NCI-H1930 (cell line): ENCODE results near the gene IQGAP2.

Experiments used
- DNase-seq, 2 experiments: peaks; one replicate each; lab custom pipeline; 2025; lab: John Stamatoyannopoulos, UW

Gene IQGAP2

DNA sequence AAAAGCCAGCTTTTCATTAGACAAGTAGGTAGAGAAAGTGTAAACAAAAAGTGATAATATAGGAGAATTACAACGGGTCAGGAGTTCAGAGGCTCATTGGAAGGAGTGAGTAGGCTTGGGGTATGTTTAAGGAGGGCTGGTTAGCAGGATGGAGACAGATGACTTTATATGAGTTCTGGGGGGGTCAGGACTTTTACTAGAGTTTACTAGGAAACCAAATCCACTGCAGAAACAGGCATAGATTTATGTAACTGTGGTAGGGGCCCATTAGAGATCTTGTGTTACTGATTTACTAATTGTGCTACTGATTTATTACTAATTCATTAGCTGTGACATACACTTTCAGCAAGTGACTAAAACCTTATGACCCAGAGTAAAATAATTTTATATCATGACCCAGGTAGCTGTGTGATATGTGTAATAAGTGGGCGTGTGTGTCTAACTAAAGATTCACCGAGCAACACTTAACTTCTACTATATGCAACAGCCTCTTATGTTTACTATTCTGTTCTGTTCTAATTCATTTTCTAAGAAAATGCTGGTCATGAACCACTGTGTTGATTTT, 73.5 kb downstream of the IQGAP2 start:
- no peak for DNase-seq

DNA sequence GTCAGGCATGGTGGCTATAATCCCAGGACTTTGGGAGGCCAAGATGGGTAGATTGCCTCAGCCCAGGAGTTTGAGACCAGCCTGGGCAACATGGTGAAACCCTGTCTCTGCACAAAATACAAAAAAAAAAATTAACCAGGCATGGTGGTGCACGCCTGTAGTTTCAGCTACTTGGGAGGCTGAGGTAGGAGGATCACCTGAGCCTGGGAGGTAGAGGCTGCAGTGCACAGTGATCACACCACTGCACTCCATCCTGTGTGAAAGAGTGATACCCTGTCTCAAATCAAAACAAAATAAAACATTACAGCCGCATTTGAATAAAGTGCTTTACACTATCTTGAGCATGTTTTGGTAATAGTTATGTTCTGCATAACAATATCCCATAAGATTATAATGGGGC, 74.0 kb downstream of the IQGAP2 start:
- no peak for DNase-seq

DNA sequence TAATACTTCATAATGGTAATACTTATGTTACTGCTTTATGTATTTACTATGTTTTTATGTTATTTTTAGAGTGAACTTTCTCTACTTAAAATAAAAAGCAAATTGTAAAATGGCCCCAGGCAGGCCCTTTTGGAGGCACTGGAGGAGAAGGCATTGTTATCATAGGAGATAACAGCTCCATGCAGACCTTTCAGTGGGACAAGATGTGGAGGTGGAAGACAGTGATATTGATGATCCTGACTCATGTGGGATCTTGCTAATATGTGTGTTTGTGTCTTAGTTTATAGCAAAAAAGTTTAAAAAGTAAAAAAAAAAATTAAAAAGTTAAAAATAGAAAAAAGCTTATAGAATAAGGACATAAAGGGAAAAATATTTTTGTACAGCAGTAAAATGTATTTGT, 74.5 kb downstream of the IQGAP2 start:
- DNase-seq: no peak

DNA sequence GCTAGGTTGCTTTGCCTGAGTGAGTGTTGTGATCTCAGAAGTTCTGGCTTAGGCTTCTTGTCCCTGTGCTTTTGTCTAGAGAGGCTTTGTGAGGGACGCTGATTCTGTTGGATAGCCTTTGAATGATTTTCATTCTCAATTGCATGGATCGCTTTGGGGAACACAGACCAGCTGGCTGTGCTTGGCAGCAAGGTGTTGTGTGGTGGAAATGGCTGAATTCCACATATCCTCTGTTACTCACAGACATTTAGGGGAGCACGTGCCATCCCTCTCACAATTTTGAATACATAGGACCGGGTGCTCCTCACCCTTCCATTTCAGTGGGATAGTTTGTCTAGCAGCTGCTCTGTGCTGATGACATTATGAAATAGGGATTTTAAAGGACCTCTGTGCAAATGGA, 76.2 kb downstream of the IQGAP2 start:
- no peak for DNase-seq

DNA sequence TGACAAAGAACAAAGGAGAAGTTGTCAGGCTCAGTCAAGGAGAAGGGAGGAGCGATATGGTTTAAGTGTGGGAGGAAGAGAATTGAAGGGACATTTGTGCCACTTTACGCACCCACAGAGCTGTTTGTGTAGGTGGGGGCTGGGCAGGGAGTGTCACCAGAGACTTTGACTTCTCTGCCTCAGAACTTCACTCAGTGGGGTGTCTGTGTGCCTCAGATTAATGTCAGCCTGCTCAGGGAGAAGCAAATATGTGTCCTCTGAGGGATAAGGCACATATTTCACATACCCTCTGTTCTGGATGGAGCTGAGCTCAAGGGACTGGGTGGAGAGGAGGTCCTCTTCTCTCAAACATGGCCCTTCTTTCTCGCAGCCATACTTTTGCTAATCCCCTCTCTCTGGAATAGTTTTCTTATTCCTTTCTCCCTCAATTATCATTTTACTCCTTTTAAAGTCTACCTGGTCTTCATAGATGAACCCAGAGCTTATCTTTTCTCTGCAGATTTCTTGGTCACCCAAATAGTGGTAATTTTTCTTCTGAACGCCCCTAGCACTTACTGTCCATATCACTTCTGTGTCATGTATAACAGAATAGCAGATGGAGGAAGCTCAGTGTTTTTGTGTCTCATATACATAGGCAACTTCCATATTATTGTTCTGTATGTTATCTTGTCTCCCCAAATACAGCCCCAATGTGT, 77.0 kb downstream of the IQGAP2 start:
- no peak for DNase-seq

DNA sequence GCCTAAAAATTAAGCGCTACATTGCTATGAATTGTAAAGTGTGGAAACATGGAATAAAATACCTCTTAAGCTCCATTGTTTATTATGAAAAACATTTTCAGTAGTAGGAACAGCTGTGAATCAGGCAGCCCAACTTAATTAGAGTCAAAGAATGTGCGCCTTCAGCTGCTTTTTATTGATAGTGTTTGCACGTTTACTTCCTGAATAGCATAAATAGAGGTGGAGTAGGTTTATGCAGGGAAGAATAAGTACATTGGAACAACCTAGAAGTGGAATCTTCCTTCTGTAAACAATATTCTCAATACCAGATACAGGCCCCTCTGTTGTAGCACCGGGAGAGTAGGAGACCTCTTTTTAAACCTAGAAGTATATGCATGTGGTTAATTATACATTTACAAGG, 79.9 kb downstream of the IQGAP2 start:
- no peak for DNase-seq

DNA sequence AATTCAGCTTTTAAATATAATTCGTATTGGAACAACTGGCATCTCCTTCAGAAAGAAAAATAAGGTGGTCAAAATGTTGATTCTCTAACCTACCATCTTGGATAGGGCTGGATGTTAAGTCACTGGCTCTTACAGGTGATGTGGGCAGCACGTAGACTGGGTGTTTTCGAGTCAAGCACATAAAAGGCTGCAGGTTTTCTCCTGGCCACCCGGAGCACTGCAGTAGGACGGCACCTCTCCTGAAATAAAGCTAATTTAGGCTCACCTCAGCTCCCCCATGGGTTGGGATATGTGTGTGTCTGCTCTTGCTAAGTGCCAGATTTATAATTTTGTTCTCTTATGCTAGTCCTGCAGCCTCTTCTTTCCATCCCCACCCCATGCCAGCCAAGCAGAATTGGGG, 80.3 kb downstream of the IQGAP2 start:
- DNase-seq: no peak

DNA sequence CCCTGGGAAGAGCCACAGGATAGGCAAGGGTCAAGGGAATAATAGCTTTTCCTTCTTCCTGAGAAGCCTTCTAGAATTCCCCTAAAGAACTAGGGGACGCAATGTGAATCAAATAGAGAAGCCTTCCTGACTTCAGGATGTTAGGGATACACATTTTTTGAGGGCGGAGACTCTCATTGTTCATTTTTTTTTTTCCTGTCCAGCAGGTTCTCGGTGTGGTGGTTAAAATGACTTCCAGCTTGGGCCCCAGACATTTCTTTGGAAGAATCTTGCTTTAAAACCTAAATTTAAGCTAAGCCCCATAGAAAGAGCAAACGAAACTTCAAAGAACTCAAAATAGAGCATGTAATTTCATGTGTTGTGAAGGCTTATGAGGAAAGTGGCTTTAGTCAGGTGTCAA, 80.8 kb downstream of the IQGAP2 start:
- no peak for DNase-seq

DNA sequence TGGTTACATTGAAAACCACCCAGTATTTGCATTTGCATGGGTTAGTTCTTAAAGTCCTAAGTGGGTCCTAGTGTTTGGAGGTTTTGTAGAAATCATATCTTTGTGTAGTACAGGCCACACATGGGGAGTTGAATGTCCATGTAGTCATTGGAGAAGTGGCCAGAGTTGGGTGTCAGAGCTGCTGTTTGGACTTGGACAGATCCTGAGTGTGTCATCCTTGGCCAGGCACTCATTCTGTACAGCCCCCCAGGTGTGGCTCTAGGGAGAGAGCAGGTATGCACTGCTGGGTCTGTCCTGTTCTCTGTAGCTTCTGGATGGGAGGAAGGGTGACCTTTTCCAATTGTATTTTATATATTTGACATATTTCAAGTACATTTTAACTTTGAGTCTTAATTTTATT, 82.4 kb downstream of the IQGAP2 start:
- DNase-seq: no peak

DNA sequence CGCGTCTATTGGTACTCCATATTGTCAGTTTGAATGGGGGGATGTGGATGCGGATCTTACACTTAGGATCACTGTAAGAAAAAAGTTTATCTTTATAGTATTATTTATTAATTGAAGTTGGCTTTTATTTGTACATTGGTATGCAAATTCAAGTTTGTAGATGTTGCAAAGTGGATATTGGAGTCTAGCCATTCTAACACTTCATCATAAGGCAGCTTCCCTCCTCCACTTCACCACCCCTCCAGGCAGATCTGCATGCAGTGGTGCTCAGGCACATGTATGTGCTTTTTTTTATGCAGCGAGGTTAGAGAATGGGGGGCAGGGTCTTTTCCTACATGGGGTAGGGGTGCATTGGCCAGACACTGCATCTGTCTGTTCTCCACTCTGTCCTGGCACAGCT, 84.3 kb downstream of the IQGAP2 start:
- no peak for DNase-seq

DNA sequence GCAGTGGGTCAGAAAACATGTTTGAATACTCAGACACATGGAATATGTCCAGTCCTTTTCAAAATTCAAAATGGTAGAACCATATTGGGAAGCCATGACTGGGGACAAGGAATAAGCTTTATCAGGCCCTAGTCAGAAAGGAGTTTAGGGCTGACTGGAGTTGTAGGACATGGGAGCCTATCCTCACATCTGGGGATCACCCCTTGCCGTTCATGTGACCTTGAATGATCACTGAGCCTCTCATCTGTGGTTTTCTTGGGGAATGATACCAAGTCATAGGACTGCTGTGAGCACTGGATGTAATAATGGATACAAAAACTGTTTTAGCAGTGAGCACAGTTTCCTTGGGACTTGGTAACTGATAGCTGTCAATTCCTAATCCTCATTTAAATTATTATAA, 84.7 kb downstream of the IQGAP2 start:
- DNase-seq: no peak

DNA sequence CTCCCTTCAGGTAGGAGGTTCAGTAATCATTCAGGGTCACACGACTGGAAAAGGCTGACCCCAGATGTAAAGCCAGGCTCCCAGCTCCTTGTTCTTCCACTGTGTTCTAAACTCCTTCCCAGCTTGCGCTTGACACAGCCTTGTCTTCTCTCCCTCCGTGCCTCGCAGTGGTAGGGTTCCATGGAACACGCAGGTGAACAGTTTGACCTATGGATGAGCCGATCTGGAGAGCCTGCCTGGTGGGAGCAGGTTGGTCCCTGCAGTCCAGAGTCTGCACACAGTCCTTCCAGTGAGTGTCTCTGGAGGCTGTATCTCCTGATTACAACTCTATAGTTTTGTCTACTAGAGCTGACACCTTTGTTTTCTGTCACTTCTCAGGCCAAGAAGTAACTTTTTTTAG, 85.9 kb downstream of the IQGAP2 start:
- DNase-seq: no peak

DNA sequence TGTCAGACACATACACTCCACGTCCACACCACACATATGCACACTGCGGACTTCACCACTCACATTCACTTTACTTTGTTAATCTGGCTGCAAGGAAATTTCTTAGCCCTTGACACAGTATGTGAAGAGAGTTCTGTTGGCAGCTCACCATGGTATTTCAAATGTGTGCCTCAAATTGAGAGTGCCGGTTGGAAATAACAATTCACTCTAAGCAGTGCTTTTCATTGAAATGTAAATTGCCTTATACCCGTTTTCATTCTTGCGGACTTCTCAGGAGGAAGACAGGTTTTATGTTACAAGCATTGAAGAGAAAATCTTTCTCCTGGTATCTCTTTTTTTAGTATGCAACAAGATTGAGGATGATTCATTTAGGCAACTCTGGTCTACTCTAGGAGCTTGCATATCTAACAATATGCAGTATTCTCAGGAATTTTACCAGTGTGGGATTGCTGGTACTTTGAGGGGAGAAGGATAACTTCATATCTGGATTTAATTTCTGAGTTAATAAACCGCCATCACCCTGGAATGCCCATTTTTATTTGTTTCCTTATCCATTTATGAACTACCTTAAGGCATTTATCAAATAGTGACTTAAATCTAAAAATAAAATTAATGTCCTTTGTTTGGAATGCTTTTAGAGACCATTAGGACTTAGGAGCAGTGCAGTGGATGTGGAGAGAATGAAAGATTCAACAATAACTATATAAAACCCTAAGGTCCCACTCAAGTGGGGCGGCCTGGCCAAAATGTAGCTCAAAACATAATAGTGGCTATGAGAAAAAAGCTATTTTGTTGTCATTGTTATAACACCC, 87.0 kb downstream of the IQGAP2 start:
- no peak for DNase-seq

DNA sequence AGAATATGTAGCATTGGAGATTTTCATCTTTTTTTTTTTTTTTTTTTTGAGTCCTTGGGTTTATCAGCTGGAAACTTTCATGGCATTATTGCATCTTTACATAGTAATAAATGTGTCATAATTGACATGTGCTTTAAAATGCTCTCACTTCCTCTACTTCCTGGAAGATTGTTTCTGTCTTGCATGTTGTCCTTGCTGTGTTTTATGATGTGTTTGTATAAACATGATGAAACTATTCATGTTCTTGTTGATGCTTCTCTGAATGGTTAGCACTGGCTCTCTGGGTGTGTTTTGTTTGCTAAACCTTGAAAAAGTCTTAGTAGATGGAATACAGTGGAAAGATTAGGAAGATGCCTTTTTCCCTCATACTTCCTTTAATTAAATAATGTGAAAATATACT, 87.9 kb downstream of the IQGAP2 start:
- no peak for DNase-seq

DNA sequence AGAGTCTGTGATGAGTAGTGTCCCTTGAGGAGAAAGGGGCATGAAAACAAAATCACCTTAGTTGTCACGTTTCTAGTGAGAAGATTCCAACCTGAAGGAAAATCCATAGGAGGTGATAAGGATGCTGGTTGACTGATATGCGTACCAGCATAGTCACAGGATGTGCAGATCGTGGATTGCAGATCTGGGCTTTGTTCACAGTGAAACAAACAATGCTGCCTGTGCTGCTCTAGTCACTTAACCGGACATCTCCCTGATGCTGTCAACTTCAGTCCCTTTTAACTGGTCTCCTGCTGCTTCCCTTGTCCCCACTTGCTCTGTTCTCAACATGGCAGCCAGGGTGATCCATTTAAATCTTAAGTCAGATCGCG, 89.7 kb downstream of the IQGAP2 start:
- no peak for DNase-seq

DNA sequence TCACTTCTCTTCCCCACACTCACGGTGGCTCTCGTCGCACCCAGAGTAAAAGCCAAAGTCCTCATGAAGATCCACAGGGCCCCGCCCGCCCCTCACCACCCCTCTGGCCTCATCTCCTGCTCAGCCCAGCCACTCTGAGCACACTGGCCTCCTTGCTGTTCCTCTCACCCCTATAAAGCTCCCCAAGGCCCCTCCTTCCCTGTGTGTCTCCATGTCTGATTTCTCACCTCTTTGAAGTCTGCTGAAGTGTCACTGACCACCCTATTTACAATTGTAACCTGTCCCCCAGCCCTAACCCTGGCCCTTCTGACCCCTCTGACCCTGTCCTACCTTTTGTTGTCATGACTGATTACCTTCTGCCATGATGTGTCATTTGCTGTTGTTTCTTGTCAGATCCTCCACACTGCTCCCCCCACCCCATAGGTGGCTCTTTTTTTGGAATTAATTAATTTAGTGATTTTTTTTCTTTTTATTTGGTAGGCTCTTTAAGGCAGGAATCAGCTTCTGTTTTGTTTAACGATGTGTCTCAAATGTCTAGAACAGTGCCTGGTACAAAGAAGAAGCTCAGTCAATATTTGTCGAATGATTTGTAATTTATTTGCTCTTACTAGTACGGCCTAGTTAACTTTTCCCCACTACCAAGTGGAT, 90.2 kb downstream of the IQGAP2 start:
- DNase-seq: no peak

DNA sequence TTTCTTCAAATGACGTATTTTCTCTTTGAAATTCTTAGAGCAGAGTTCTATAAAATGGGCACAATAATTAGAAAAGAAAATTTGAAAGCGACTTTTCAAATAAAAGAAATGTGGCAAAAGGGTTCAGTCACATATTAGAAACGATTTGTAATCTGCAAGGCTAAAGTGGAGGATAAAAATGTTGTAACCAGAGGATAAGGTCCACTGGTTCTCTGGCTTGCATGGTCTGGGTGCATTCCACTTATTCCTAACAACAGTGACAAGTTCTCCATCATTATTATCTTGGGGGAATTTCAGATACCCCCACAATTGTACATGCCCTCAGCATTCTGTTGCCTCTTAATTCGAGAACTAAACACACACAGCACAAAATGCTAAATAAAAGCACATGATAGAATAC, 91.1 kb downstream of the IQGAP2 start:
- DNase-seq: no peak

DNA sequence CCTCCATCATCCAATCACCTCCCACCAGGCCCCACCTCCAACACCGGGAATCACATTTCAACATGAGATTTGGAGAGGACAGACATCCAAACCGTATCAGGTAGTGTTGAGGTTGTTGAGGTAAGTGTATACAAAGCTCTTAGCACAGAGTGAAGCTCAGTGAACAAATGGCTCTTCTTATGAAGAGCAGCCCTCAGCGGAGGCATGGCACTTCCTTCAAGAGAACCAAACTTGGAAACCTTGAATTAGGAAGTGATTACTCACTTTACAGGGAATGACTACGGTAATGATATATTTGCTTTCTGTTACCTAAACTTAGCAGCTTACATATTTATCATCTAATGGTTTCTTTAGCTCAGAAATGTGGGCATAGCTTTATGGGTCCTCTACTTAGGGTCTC, 92.8 kb downstream of the IQGAP2 start:
- DNase-seq: no peak

DNA sequence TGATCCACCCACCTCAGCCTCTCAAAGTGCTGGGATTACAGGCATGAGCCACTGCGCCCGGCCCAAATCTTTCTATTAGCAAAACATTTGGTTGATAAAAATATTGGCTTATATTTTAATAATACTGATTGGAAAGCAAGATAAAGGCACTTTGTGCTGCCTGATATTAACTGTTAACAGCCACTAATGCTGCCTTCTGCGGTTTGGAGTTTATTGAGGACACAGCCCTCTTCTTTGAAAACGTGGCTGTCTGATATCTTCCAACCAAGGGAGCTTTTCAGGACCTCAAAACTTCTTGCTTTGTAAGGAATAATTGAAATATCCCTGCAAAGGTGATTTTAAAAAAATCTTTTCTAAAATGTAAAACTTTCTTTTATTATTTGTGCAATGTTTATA, 94.0 kb downstream of the IQGAP2 start:
- DNase-seq: no peak

DNA sequence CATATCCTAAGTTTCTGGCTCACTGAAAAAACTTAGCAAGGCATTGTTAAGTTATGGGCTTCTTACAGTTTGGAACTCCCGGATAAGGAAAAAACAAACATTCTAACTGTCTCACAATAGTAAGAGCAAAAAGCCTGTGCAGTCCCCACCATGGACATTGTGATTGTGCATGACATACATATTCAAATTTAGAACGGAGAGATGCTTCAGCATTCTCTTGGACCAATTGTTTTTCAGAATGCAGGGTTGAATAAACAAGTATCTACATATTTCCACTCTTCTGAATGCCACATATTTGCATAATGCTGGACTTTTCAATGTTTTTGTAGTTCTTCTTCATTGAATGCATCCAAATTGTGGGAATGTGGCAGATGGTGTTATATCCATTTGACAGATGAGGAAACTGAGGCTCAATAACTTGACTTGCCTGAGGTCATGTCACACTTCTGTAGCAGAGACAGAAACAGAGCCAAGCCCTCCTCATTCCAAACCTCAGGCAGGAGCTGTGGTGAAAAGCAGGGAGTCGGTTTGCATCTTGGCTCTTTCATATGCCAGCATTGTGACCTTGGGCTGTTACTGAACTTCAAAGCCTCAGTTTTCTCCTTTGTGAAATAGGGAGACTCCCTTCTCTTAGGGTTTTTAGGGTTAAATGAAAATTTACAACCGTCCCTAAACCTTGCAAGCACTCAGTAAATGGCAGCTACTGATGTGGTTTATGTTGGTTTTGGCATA, 95.1 kb downstream of the IQGAP2 start:
- no peak for DNase-seq

DNA sequence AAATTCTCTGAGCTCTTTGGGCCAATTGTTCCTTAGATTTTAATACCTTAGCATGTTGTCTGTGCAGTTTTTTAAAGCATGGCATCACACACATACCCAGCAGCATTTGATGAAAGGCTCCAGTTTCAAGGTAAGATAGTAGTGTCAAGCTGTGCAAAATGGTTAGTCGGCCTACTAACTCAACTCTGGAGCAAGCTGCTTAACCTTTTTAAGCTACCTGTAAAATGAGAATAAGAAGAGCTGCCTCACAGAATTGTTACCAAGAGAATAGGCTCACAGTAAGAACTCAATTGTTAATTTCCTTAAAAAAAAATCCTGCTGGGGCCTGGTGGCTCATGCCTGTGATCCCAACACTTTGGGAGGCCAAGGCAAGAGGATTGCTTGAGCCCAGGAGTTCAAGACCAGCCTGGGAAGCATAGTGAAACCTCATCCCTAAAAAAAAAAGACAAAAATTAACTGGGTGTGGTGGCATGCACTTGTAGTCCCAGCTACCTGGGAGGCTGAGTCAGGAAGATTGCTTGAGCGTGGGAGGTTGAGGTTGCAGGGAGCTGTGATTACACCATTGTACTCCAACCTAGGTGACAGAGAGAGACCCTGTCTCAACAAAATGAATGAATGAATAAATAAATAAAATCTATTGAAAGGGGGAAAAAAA, 96.5 kb downstream of the IQGAP2 start:
- DNase-seq: no peak
